Nephron progenitor cell (in vitro differentiated cells): ENCODE results near the gene TTLL5.

Experiments
- DNase-seq: peaks from one replicate; pipeline ENCODE4 v3.0.0; 2021
- H3K27ac Mint-ChIP-seq: 2 replicates; pipeline ENCODE4 v1.8.0; 2021; ENCODE audit warnings: mild to moderate bottlenecking, moderate library complexity, mixed read lengths
- H3K27me3 Mint-ChIP-seq: 2 replicates; pipeline ENCODE4 v1.8.0; 2021; ENCODE audit warnings: mild to moderate bottlenecking, low read depth, mixed read lengths; ENCODE audit not compliant: poor library complexity
- H3K36me3 Mint-ChIP-seq: 2 replicates; pipeline ENCODE4 v1.8.0; 2021; ENCODE audit warnings: low read depth, mixed read lengths
- H3K4me1 Mint-ChIP-seq: 2 replicates; pipeline ENCODE4 v1.8.0; 2021; ENCODE audit warnings: mixed read lengths
- H3K4me3 Mint-ChIP-seq: 2 replicates; pipeline ENCODE4 v1.8.0; 2021; ENCODE audit warnings: mild to moderate bottlenecking, moderate library complexity, mixed read lengths
- H3K9me3 Mint-ChIP-seq: 2 replicates; pipeline ENCODE4 v1.8.0; 2021; ENCODE audit warnings: mild to moderate bottlenecking, moderate library complexity, mixed read lengths
- CTCF ChIP-seq: fragments of 200-600 bp; sonication (generic); IDR thresholded peaks from 2 replicates; pipeline ENCODE4 v1.5.0; 2021; ENCODE audit warnings: antibody characterized with exemption

TTLL5 gene

DNA sequence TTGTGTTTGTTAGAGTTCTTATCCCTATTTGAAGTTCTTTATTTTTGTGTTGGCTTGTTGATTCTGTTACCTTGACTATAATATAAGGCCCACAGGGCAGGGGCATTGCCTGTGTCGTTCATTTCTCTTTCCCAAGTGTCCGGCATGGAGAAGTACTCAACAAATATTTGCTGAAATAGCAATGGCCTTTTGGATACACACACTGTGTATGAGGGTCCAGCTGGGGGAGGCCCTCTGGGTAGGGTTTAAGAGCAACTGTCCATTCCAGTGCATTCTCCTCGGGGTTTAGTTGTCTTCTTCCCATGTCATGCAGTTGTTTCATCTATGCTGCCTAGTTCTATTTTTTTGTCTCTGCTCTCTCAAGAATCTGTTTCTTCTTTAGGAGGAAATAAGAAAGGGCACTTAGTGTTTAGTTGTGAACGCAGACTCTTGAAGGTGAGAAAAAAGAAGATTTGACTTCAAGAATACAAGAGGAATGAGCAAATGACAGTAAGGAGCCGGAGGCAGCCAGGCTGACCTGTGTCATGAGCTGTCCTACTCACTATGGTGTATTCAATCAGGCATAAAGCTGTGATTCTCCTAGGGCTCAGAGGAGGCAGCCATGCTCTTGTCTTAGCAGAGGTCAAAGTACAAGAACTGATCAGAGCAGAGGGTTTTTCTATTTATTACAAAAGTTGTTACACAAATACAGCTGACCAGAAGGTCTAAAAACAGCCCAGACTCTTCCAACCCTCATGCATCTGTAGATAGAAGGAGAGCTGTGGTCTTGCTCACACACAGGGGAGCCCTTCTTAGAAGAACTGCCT is 10.6 kb upstream of the TTLL5 start:
- TF ChIP-seq CTCF = no peak
- Mint-ChIP-seq H3K27ac (no peak overlapping the region), H3K36me3 (peaks cover 55% of the 10 kb centered on the region), H3K4me1 (peaks cover 30% of the 10 kb centered on the region), H3K27me3 (no peaks in the 10 kb centered on the region), H3K9me3 (no peaks in the 10 kb centered on the region), H3K4me3 (no peak overlapping the region)
- DNase-seq = no peak

GRCh38 chr14:75653563-75653962 is 7.5 kb upstream of the TTLL5 start:
- Mint-ChIP-seq H3K4me1 (peaks cover 5% of the 10 kb centered on the region), H3K9me3 (no peaks in the 10 kb centered on the region), H3K4me3 (no peak overlapping the region), H3K36me3 (peaks cover 51% of the 10 kb centered on the region), H3K27me3 (no peaks in the 10 kb centered on the region), H3K27ac (no peak overlapping the region)
- no peak for DNase-seq
- TF ChIP-seq CTCF = no peak

DNA sequence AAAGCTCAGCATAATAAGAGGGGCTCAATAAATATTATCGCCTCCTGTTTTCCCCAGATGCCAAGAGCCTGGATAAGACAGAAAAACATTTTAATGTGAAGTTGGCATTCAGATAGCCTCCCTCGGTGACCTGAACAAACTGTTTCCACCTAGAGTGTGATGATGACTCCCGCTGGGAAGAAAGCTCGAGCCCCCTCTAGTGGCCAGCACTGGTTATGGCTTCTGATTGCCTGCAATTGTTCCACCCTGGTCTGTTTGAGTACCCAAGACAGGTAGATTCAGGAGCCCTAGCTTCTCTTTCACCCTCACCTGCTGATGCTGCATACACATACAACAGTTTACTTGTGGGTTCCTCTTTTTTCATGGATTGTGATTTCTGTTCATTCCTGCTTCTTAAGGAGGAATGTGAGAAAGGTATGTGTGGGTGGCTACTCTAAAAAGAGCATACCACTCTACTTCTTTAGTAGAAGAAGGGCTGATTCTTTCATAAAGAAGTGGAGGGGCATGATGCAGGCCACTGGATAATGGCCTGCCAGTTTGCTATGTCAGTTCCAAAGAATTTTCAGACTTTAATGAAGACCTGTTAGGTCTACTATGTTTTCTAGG is 6.8 kb upstream of the TTLL5 start:
- Mint-ChIP-seq H3K9me3 (no peaks in the 10 kb centered on the region), H3K27ac (no peak overlapping the region), H3K36me3 (peaks cover 47% of the 10 kb centered on the region), H3K27me3 (no peaks in the 10 kb centered on the region), H3K4me3 (no peak overlapping the region), H3K4me1 (peaks cover 6% of the 10 kb centered on the region)
- peak; percentile 97 for TF ChIP-seq CTCF
- peak; percentile 86 for DNase-seq

GRCh38 chr14:75655235-75655634 is 5.8 kb upstream of the TTLL5 start:
- Mint-ChIP-seq H3K4me1 (peaks cover 14% of the 10 kb centered on the region), H3K4me3 (no peak overlapping the region), H3K36me3 (peaks cover 37% of the 10 kb centered on the region), H3K27ac (no peak overlapping the region), H3K9me3 (no peaks in the 10 kb centered on the region), H3K27me3 (no peaks in the 10 kb centered on the region)
- DNase-seq = no peak
- no peak for TF ChIP-seq CTCF

DNA sequence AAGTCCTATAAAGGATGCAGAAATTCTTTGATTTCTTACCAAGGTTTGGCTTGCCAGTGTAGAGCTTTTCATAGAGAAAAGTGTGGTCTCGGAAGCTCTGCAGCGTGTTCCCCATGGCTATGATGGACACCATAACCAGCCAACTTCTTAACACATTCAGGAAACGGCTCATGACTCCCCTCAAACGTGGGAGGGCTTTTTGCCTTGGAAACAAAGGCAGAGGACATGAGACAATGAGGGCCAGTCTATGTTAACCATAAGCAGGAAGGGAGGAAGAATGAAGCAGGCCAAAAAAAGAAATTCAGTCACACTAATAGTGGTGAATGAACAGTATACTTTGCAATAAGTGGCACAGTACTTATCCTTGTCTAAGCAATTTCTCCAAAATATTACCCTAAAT is 3.7 kb upstream of the TTLL5 start:
- peaks cover 2% of the 10 kb centered on the region for H3K27me3 Mint-ChIP-seq
- no peak for TF ChIP-seq CTCF
- peaks cover 28% of the 10 kb centered on the region for H3K4me1 Mint-ChIP-seq
- no peak overlapping the region for H3K27ac Mint-ChIP-seq
- H3K9me3 Mint-ChIP-seq = no peaks in the 10 kb centered on the region
- peaks cover 18% of the 10 kb centered on the region for H3K36me3 Mint-ChIP-seq
- no peak overlapping the region for H3K4me3 Mint-ChIP-seq
- DNase-seq = no peak

DNA sequence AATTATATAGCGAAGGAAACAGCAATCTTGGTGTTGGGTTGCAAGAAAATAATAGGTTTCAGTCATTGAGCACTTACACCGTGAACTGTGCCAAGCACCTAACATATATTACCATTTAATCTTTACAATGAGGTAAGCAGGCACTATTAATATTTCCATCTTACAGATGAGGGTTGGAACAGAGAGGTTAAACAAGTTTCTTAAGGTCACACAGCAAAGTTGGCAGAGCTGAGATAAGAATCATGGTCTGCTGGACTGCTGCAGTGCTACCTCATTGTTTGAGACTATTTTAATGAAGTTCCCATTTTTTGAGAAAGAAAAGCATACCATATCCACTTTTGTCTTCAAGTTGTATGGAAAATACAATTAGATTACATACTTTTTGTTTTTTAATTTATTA is 2.1 kb upstream of the TTLL5 start:
- no peak overlapping the region for H3K4me3 Mint-ChIP-seq
- H3K27ac Mint-ChIP-seq = no peak overlapping the region
- no peak for DNase-seq
- no peaks in the 10 kb centered on the region for H3K9me3 Mint-ChIP-seq
- peaks cover 2% of the 10 kb centered on the region for H3K27me3 Mint-ChIP-seq
- peaks cover 2% of the 10 kb centered on the region for H3K36me3 Mint-ChIP-seq
- TF ChIP-seq CTCF = no peak
- peaks cover 37% of the 10 kb centered on the region for H3K4me1 Mint-ChIP-seq
